Breast epithelium (tissue), 4 donors: ENCODE measurements around the gene TNFRSF11A. TPM values are rescaled to one million over a fixed set of nuclear protein-coding genes. Genes with fewer than 3 reads are reported as not detected.

ENCODE experiments used
- DNase-seq, 2 donors: peaks; one replicate each; pipeline ENCODE4 v3.0.0-alpha.2; 2019; ENCODE audit warnings: low spot score in 2 of 2
- H3K27ac ChIP-seq, 2 donors: fragments of 200-600 bp; sonication (generic) in 1 of 2; one replicate each; pipeline ENCODE4 v1.5.1; 2016 to 2019; ENCODE audit warnings: mild to moderate bottlenecking in 1 of 2
- H3K27me3 ChIP-seq, 2 donors: fragments of 200-600 bp; sonication (generic) in 1 of 2; one replicate each; pipeline versions ENCODE4 v1.5.1 to v1.6.0; 2017 to 2019; ENCODE audit warnings: control low read depth in 1 of 2, mild to moderate bottlenecking in 1 of 2
- H3K36me3 ChIP-seq: fragments of 200-600 bp; one replicate; pipeline ENCODE4 v1.5.1; 2019
- H3K4me1 ChIP-seq, 2 donors: fragments of 200-600 bp; sonication (generic); one replicate each; pipeline ENCODE4 v1.5.1; 2016 to 2019; ENCODE audit warnings: control low read depth in 1 of 2
- H3K4me3 ChIP-seq, 3 donors: fragments of 200-600 bp; sonication (generic); 1 replicate in 2 of 3; 2 replicates in 1 of 3; pipeline ENCODE4 v1.5.1; 2016 to 2019; ENCODE audit warnings: mild to moderate bottlenecking in 3 of 3, moderate library complexity in 2 of 3
- H3K9me3 ChIP-seq, 2 donors: fragments of 200-600 bp; sonication (generic) in 1 of 2; one replicate each; pipeline ENCODE4 v1.5.1; 2016 to 2019; ENCODE audit warnings: control low read depth in 1 of 2
- CTCF ChIP-seq, 3 donors: fragments of 450-650 bp; IDR thresholded peaks; one replicate each; pipeline ENCODE4 v1.5.1; 2016 to 2017; ENCODE audit warnings: antibody characterized with exemption in 3 of 3, mild to moderate bottlenecking in 3 of 3, moderate library complexity in 3 of 3
- POLR2A ChIP-seq: fragments of 450-650 bp; IDR thresholded peaks from one replicate; pipeline ENCODE4 v1.6.1; 2016; ENCODE audit warnings: antibody characterized with exemption, mild to moderate bottlenecking, moderate library complexity
- POLR2AphosphoS5 ChIP-seq, 3 donors: sonication (generic); formaldehyde crosslinking; IDR thresholded peaks; one replicate each; pipeline ENCODE4 v1.6.1; 2017; ENCODE audit warnings: antibody characterized with exemption in 3 of 3
- intact Hi-C: fragments of 100-400 bp; cut with DNase I; formaldehyde crosslinking; loops from one replicate; pipeline ENCODE4 v1.15.1; 2023; ENCODE audit warnings: low total_unique reads
- total RNA-seq, 3 donors: library from RNA; depleted of rRNA; stranded (reverse); fragments of >200 nt; gene quantifications; one replicate each; pipeline ENCODE4 v1.1.0, GENCODE V29; 2016

Gene TNFRSF11A
- total RNA-seq, 3 donors from 2014 or later = 4.2 to 6.4 (median 4.6) TPM

GRCh38 chr18:62354151-62354550, 29.0 kb downstream of the TNFRSF11A start:
- no peaks in the 10 kb centered on the region for H3K9me3 ChIP-seq
- H3K4me1 ChIP-seq = no peaks in the 10 kb centered on the region
- H3K4me3 ChIP-seq = no peak overlapping the region
- H3K27me3 ChIP-seq = no peaks in the 10 kb centered on the region
- no peaks in the 10 kb centered on the region for H3K36me3 ChIP-seq
- no peak overlapping the region for H3K27ac ChIP-seq
- intact Hi-C loops = no loop called here
- no peak for DNase-seq
- no peak for TF ChIP-seq CTCF (IDR thresholded peaks at IDR 0.05)
- TF ChIP-seq POLR2A = no peak
- TF ChIP-seq POLR2AphosphoS5 (IDR thresholded peaks at IDR 0.05) = no peak

GRCh38 chr18:62357079-62357719, 32.1 kb downstream of the TNFRSF11A start:
- TF ChIP-seq CTCF (IDR thresholded peaks at IDR 0.05) (no peak), POLR2A (no peak), POLR2AphosphoS5 (IDR thresholded peaks at IDR 0.05) (no peak)
- no peak overlapping the region for H3K27ac ChIP-seq
- H3K4me3 ChIP-seq = no peak overlapping the region
- intact Hi-C loops = no loop called here
- no peaks in the 10 kb centered on the region for H3K36me3 ChIP-seq
- no peaks in the 10 kb centered on the region for H3K9me3 ChIP-seq
- no peaks in the 10 kb centered on the region for H3K4me1 ChIP-seq
- H3K27me3 ChIP-seq = no peaks in the 10 kb centered on the region
- no peak for DNase-seq

GRCh38 chr18:62360805-62361204, 35.7 kb downstream of the TNFRSF11A start:
- TF ChIP-seq POLR2AphosphoS5 (IDR thresholded peaks at IDR 0.05) = no peak
- no peak for TF ChIP-seq CTCF (IDR thresholded peaks at IDR 0.05)
- TF ChIP-seq POLR2A = no peak
- no peak for DNase-seq
- H3K4me3 ChIP-seq = no peak overlapping the region
- H3K27me3 ChIP-seq = no peaks in the 10 kb centered on the region
- H3K36me3 ChIP-seq = no peaks in the 10 kb centered on the region
- H3K9me3 ChIP-seq = no peaks in the 10 kb centered on the region
- H3K4me1 ChIP-seq = no peaks in the 10 kb centered on the region
- H3K27ac ChIP-seq = no peak overlapping the region
- intact Hi-C loops = no loop called here

GRCh38 chr18:62361288-62361687, 36.2 kb downstream of the TNFRSF11A start:
- intact Hi-C loops = no loop called here
- no peaks in the 10 kb centered on the region for H3K9me3 ChIP-seq
- H3K27ac ChIP-seq = no peak overlapping the region
- no peaks in the 10 kb centered on the region for H3K27me3 ChIP-seq
- no peaks in the 10 kb centered on the region for H3K4me1 ChIP-seq
- no peaks in the 10 kb centered on the region for H3K36me3 ChIP-seq
- no peak for DNase-seq
- no peak overlapping the region for H3K4me3 ChIP-seq
- TF ChIP-seq POLR2A (no peak), POLR2AphosphoS5 (IDR thresholded peaks at IDR 0.05) (no peak), CTCF (IDR thresholded peaks at IDR 0.05) (no peak)

- no peak for DNase-seq
- intact Hi-C loops = no loop called here
- H3K9me3 ChIP-seq = no peaks in the 10 kb centered on the region
- H3K36me3 ChIP-seq = no peaks in the 10 kb centered on the region
- TF ChIP-seq POLR2A (no peak), POLR2AphosphoS5 (IDR thresholded peaks at IDR 0.05) (no peak), CTCF (IDR thresholded peaks at IDR 0.05) (no peak)
- no peak overlapping the region for H3K4me3 ChIP-seq
- H3K27ac ChIP-seq = no peak overlapping the region
- no peaks in the 10 kb centered on the region for H3K27me3 ChIP-seq
- no peaks in the 10 kb centered on the region for H3K4me1 ChIP-seq
These were observed 39.4 kb downstream of the TNFRSF11A start for GRCh38 chr18:62364558-62364957.
